Heart right ventricle (tissue), 16 donors: Measurements from ENCODE around the gene COPS9. TPM values are rescaled to one million over a fixed set of nuclear protein-coding genes. Genes with fewer than 3 reads are reported as not detected.

ENCODE experiments used
- ATAC-seq, 8 donors: fragments of 200-7000 bp; cut with Tn5 transposase; one replicate each; pipeline ENCODE4 v1.9.1; 2020; ENCODE audit warnings: mild to moderate bottlenecking in 8 of 8, moderate library complexity in 8 of 8, moderate number of reproducible peaks in 1 of 8
- DNase-seq, 2 donors: peaks; one replicate each; pipeline ENCODE4 v3.0.0-alpha.2; 2020
- H3K27ac ChIP-seq, 10 donors: fragments of 200-600 bp; sonication (generic) in 2 of 10; one replicate each; pipeline versions ENCODE4 v1.5.0 to v1.8.0; 2020 to 2022; ENCODE audit warnings: mild to moderate bottlenecking in 3 of 10
- H3K27me3 ChIP-seq, 7 donors: fragments of 200-600 bp; one replicate each; pipeline ENCODE4 v1.8.0; 2021 to 2022; ENCODE audit warnings: mild to moderate bottlenecking in 2 of 7
- H3K36me3 ChIP-seq, 9 donors: fragments of 200-600 bp; sonication (generic) in 1 of 9; one replicate each; pipeline versions ENCODE4 v1.5.0 to v1.8.0; 2020 to 2022; ENCODE audit warnings: mild to moderate bottlenecking in 2 of 9
- H3K4me1 ChIP-seq, 9 donors: fragments of 200-600 bp; sonication (generic) in 1 of 9; one replicate each; pipeline versions ENCODE4 v1.5.0 to v1.8.0; 2020 to 2022; ENCODE audit warnings: mild to moderate bottlenecking in 4 of 9
- H3K4me3 ChIP-seq, 10 donors: fragments of 200-600 bp; sonication (generic) in 2 of 10; one replicate each; pipeline versions ENCODE4 v1.5.0 to v1.8.0; 2020 to 2022; ENCODE audit warnings: mild to moderate bottlenecking in 7 of 10, moderate library complexity in 2 of 10
- H3K9me3 ChIP-seq, 11 donors: fragments of 200-600 bp in 10 of 11; sonication (generic) in 2 of 11; one replicate each; pipeline versions ENCODE4 v1.5.0 to v1.8.0; 2013 to 2022; ENCODE audit warnings: mild to moderate bottlenecking in 2 of 11, control low read depth in 1 of 11, moderate library complexity in 1 of 11
- WGBS, 2 donors: extraction: QIAGEN DNeasy Blood & Tissue Kit; methylation state at CpG; one replicate each; pipeline ENCODE4 v1.1.7; 2013; ENCODE audit warnings: inconsistent platforms in 1 of 2; 5-methylcytosine and 5-hydroxymethylcytosine counted together
- intact Hi-C, 10 donors: fragments of 100-400 bp; cut with DNase I; formaldehyde crosslinking; loops; one replicate each; pipeline versions ENCODE4 v1.11.1 to v1.14.2; 2022
- polyA plus RNA-seq, 2 donors: library from polyadenylated mRNA; stranded (reverse); fragments of 200-250 nt; gene quantifications; one replicate each; pipeline ENCODE4 v1.2.3, GENCODE V29; 2013
- total RNA-seq, 10 donors: library from RNA; stranded (reverse); fragmentation: NEBNext Ultra II Directional in 3 of 10; extraction: Animal tissue kit (Norgen Biotek cat#: 25700) in 3 of 10; gene quantifications; one replicate each; pipeline versions ENCODE4 v1.2.1 to v1.2.4, GENCODE V29; 2021 to 2023
- TF ChIP-seq, protein P1 (sequence below), 9 donors: fragments of 200-600 bp; sonication (generic) in 2 of 9; IDR thresholded peaks; one replicate each; pipeline versions ENCODE4 v1.5.0 to v1.8.0; 2021 to 2022; ENCODE audit warnings: antibody characterized with exemption in 9 of 9, mild to moderate bottlenecking in 5 of 9, moderate library complexity in 1 of 9
- donor health status: Arrhythmogenic right ventricular cardiomyopathy.
- donor health status: ischemic (EF 13 %, LVEDD 7.1; RV severe dilation, severe dysfunction).
- donor health status: healthy with polysubstance abuse.
- donor health status: DM: no; HTN: yes; CAD: no.
- donor health status: DM: no; HTN: no; CAD: no.
- donor health status: ischemic (EF 25% LVEDD 6.9; RV normal size, moderate dysfunction).
- donor health status: ischemic (EF 25% LVEDD 5.7; RV mildly dilated, moderate dysfunction).
- donor health status: healthy.
- donor health status: DM: yes; HTN: yes; CAD: no.
- donor health status: Ischemic cardiomyopathy.
- donor health status: ischemic (EF 35%, LVEDD 5.7; RV mildly dilated, moderate dysfunction).
- donor health status: nonischemic (EF 11% LVEDD 7.7; RV severe dilation, severe dysfunction).
- donor health status: DM: yes; HTN: yes; CAD: no.
- donor health status: PGD.
- donor health status: ischemic (EF 29% LVEDD 5.4; RV normal size, mild dysfunction).
- donor health status: nonischemic (EF 23%, LVEDD 6.1; RV moderate dilation, normal function).

The COPS9 gene
- total and polyA plus RNA-seq, 12 donors: 135 to 495 (median 169) TPM

DNA sequence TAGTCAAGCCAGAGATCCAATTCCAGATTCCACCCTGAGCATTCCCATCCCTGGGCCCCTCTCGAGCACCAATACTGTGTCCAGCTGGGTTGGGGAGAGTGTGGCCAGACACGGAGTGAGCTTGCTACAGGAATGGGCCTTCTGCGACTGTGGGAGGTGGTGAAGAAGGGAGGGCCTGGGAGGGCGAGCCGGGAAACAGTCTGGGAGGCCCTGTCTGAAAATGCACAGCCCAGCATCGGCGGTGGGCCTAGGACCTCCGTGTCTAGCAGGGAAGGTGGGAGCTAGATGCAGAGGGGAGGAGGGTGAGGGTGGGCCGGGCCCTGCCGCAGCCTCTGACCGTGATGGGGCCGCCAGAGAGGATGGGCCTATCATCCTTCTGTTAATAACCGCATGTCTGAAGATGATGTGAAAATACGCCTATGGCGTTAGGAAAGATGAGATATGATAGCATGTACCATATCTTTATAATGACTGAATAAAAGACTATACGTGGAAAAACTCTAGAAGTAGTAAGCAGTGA is 6.2 kb upstream of the COPS9 start:
- Histone ChIP-seq H3K9me3 (no peaks in the 10 kb centered on the region), H3K36me3 (no peaks in the 10 kb centered on the region), H3K4me3 (no peak overlapping the region), H3K27me3 (peaks cover 0 to 50% (median 21%) of the 10 kb centered on the region in 7 donors), H3K4me1 (peaks cover 0 to 7% (median 0%) of the 10 kb centered on the region in 9 donors), H3K27ac (no peak overlapping the region)
- intact Hi-C loops: loop anchor here in 8 of 10 donors (2.0 to 10.0 kb wide), 5 partner anchors 80 to 1108 kb away; no protein-coding TSS in a partner anchor
- 82 to 85% methylated on average over 16 of the region's 16 CpGs for WGBS, 2 donors
- TF ChIP-seq, protein P1, sequence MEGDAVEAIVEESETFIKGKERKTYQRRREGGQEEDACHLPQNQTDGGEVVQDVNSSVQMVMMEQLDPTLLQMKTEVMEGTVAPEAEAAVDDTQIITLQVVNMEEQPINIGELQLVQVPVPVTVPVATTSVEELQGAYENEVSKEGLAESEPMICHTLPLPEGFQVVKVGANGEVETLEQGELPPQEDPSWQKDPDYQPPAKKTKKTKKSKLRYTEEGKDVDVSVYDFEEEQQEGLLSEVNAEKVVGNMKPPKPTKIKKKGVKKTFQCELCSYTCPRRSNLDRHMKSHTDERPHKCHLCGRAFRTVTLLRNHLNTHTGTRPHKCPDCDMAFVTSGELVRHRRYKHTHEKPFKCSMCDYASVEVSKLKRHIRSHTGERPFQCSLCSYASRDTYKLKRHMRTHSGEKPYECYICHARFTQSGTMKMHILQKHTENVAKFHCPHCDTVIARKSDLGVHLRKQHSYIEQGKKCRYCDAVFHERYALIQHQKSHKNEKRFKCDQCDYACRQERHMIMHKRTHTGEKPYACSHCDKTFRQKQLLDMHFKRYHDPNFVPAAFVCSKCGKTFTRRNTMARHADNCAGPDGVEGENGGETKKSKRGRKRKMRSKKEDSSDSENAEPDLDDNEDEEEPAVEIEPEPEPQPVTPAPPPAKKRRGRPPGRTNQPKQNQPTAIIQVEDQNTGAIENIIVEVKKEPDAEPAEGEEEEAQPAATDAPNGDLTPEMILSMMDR (IDR thresholded peaks at IDR 0.05): no peak
- ATAC-seq (no peak), DNase-seq (no peak)

DNA sequence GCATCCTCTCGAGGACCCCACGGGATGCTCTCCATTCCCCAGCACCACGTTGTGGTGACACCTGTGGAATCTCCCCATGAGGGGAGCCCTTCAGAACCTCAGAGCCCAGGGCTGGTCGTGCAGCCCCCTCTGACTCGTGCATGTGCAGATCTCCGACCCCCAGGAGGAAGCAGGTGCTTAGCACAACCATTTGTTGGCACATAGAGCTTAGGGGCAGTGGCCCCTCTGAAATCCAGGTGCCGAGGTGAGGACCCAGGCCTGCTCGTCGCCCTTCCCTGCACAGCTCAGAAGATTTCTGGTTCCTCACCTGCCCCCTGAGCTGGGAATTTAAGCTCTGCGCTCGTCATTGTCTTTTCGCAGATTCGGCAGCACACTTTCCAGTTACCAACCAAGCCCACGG is 5.6 kb upstream of the COPS9 start:
- intact Hi-C loops: loop anchor here in 9 of 10 donors (2.0 to 10.0 kb wide), 5 partner anchors 79 to 1107 kb away; no protein-coding TSS in a partner anchor
- TF ChIP-seq, protein P1 (IDR thresholded peaks at IDR 0.05): no peak
- H3K36me3 ChIP-seq: no peaks in the 10 kb centered on the region
- H3K9me3 ChIP-seq: no peaks in the 10 kb centered on the region
- no peak overlapping the region for H3K4me3 ChIP-seq
- no peak overlapping the region for H3K27ac ChIP-seq
- DNase-seq (no peak), ATAC-seq (no peak)
- H3K4me1 ChIP-seq: peaks cover 0 to 10% (median 5%) of the 10 kb centered on the region in 9 donors
- H3K27me3 ChIP-seq: peaks cover 0 to 49% (median 21%) of the 10 kb centered on the region in 7 donors
- 82 to 84% methylated on average over 14 of the region's 14 CpGs for WGBS, 2 donors

GRCh38 chr2:240140920-240141319 is 4.8 kb upstream of the COPS9 start:
- H3K27me3 ChIP-seq: peaks cover 0 to 41% (median 21%) of the 10 kb centered on the region in 7 donors
- H3K9me3 ChIP-seq: no peaks in the 10 kb centered on the region
- H3K4me3 ChIP-seq: no peak overlapping the region
- no peaks in the 10 kb centered on the region for H3K36me3 ChIP-seq
- no peak for DNase-seq
- intact Hi-C loops: loop anchor here in 7 of 10 donors (2.0 to 10.0 kb wide), 4 partner anchors 80 to 1106 kb away; no protein-coding TSS in a partner anchor
- ATAC-seq: no peak
- H3K27ac ChIP-seq: no peak overlapping the region
- TF ChIP-seq, protein P1 (IDR thresholded peaks at IDR 0.05): no peak
- peaks cover 0 to 14% (median 6%) of the 10 kb centered on the region in 9 donors for H3K4me1 ChIP-seq
- 67% methylated on average over 11 of the region's 11 CpGs for WGBS, 2 donors

DNA sequence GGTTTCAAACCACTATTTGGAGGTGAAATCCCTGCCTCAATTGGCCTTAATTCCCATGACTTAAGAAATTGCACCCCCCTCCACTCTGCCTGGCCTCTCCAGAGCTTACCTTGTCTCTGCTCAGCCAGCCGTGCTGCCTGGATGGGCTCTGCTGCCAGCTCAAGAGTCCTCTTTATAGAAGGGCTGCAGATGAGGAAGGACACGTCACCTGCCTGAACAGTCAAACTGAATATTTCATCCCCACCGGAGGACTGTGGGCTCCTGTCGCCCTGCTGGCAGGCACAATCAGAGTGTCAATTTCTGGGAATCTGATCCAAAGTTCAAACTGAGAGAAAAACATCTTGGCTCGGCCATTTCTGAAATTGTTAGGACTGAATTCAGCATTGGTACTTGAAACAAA is 4.4 kb upstream of the COPS9 start, which contains the start of gene OTOS:
Gene OTOS, minus strand, starts transcription at position 148 of the 400 bp plus-strand sequence. CDS start 332 bp downstream, outside the sequence.
- TF ChIP-seq, protein P1 (IDR thresholded peaks at IDR 0.05): no peak
- intact Hi-C loops: loop anchor here in 7 of 10 donors (2.0 to 10.0 kb wide), 4 partner anchors 80 to 1106 kb away; no protein-coding TSS in a partner anchor
- DNase-seq: no peak
- H3K27me3 ChIP-seq: peaks cover 0 to 37% (median 21%) of the 10 kb centered on the region in 7 donors
- H3K9me3 ChIP-seq: no peaks in the 10 kb centered on the region
- no peak within 1 kb of the TSS for H3K4me3 ChIP-seq
- H3K4me1 ChIP-seq: peaks cover 0 to 17% (median 7%) of the 10 kb centered on the region in 9 donors
- 71 to 77% methylated on average over 5 of the region's 5 CpGs for WGBS, 2 donors
- no peaks in the 10 kb centered on the region for H3K36me3 ChIP-seq
- no peak for ATAC-seq
- no peak within 1 kb of the TSS for H3K27ac ChIP-seq
